HFFc6 (cell line): Measurements from ENCODE around the gene KDM8. TPM values are rescaled to one million over a fixed set of nuclear protein-coding genes. Genes with fewer than 3 reads are reported as not detected.
A peak's percentile ranks its signal among the peaks of the same experiment; 100 is the strongest.

ENCODE experiments used
- DNase-seq: peaks from one replicate; pipeline ENCODE4 v3.0.0-alpha.2; 2018
- H3K27ac Mint-ChIP-seq: 2 replicates; pipeline ENCODE4 v1.8.0; 2020; ENCODE audit warnings: mild to moderate bottlenecking, mixed read lengths
- H3K27me3 Mint-ChIP-seq: 2 replicates; pipeline ENCODE4 v1.8.0; 2021; ENCODE audit warnings: mild to moderate bottlenecking, moderate library complexity, mixed read lengths; ENCODE audit not compliant: insufficient read depth
- H3K36me3 Mint-ChIP-seq: 2 replicates; pipeline ENCODE4 v1.8.0; 2021; ENCODE audit warnings: low read depth, mixed read lengths
- H3K4me1 Mint-ChIP-seq: 2 replicates; pipeline ENCODE4 v1.8.0; 2020; ENCODE audit warnings: low read depth, mixed read lengths
- H3K4me3 Mint-ChIP-seq: 2 replicates; pipeline ENCODE4 v1.8.0; 2020; ENCODE audit warnings: mild to moderate bottlenecking, moderate library complexity, mixed read lengths
- H3K9me3 Mint-ChIP-seq: 2 replicates; pipeline ENCODE4 v1.8.0; 2020; ENCODE audit warnings: mild to moderate bottlenecking, mixed read lengths
- total RNA-seq, 6 experiments: library from RNA; stranded (reverse); fragmentation: NEBNext Ultra II Directional; extraction: Animal tissue kit (Norgen Biotek cat#: 25700); gene quantifications; 2 replicates in 1 of 6; 3 replicates in 5 of 6; pipeline ENCODE4 v1.2.3, GENCODE V29; 2021
- TF ChIP-seq, protein P1 (sequence below): fragments of 200-600 bp; sonication (generic); IDR thresholded peaks from 2 replicates; pipeline ENCODE4 v1.5.0; 2021; ENCODE audit warnings: antibody characterized with exemption, mild to moderate bottlenecking

Gene KDM8
- total RNA-seq, 6 experiments from 2014 or later: 4.1 to 5.8 (median 4.9) TPM

DNA sequence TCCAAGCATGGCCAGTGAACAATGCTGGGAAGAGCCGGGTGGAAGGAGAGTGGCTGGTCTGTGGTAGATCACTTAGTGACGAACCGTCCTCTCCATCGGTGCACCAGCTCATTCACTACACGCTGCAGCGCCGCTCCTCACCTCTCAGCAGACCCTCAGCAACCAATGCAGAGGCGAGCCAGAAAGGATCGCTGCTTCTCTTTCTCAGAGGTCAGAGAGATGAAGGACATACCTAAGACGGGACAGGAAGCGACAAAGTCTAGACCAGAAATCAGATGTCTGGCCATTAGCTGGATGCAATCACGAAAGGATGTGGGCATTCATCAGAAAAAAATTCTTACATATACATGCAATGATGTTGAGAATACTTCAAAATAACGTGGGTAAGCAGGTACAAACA, 38.3 kb downstream of the KDM8 start:
- Mint-ChIP-seq H3K4me3 (peak overlapping the region; percentile 31), H3K9me3 (no peaks in the 10 kb centered on the region), H3K27ac (peak overlapping the region; percentile 81), H3K27me3 (peaks cover 1% of the 10 kb centered on the region; the same call in 1 of the 2 replicates), H3K36me3 (no peaks in the 10 kb centered on the region; the same call in 1 of the 2 replicates), H3K4me1 (peaks cover 89% of the 10 kb centered on the region)
- TF ChIP-seq, protein P1, sequence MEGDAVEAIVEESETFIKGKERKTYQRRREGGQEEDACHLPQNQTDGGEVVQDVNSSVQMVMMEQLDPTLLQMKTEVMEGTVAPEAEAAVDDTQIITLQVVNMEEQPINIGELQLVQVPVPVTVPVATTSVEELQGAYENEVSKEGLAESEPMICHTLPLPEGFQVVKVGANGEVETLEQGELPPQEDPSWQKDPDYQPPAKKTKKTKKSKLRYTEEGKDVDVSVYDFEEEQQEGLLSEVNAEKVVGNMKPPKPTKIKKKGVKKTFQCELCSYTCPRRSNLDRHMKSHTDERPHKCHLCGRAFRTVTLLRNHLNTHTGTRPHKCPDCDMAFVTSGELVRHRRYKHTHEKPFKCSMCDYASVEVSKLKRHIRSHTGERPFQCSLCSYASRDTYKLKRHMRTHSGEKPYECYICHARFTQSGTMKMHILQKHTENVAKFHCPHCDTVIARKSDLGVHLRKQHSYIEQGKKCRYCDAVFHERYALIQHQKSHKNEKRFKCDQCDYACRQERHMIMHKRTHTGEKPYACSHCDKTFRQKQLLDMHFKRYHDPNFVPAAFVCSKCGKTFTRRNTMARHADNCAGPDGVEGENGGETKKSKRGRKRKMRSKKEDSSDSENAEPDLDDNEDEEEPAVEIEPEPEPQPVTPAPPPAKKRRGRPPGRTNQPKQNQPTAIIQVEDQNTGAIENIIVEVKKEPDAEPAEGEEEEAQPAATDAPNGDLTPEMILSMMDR: no peak
- DNase-seq: no peak

DNA sequence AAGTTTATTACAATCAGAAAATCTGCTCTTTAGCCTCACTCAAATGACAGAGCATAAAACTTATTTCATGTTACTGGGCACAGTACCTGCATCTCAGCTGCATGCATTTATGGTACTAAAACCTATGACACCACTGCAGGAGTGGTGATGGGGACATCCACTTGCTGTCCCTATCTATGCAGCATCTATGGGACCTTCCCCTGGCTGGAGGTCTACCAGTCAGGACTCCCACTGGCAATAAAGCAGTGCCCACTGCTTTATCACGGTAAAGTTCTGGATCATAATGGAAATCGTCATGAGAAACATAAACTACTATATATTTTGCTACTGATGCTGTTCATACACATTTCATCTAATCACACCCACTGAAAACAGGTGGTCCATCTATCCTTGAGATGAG, 39.1 kb downstream of the KDM8 start:
- H3K4me1 Mint-ChIP-seq: peaks cover 89% of the 10 kb centered on the region
- no peaks in the 10 kb centered on the region; the same call in 1 of the 2 replicates for H3K36me3 Mint-ChIP-seq
- peak overlapping the region; percentile 76 for H3K4me3 Mint-ChIP-seq
- H3K9me3 Mint-ChIP-seq: no peaks in the 10 kb centered on the region
- H3K27me3 Mint-ChIP-seq: peaks cover 1% of the 10 kb centered on the region; the same call in 1 of the 2 replicates
- DNase-seq: no peak
- peak overlapping the region; percentile 81 for H3K27ac Mint-ChIP-seq
- TF ChIP-seq, protein P1: no peak

DNA sequence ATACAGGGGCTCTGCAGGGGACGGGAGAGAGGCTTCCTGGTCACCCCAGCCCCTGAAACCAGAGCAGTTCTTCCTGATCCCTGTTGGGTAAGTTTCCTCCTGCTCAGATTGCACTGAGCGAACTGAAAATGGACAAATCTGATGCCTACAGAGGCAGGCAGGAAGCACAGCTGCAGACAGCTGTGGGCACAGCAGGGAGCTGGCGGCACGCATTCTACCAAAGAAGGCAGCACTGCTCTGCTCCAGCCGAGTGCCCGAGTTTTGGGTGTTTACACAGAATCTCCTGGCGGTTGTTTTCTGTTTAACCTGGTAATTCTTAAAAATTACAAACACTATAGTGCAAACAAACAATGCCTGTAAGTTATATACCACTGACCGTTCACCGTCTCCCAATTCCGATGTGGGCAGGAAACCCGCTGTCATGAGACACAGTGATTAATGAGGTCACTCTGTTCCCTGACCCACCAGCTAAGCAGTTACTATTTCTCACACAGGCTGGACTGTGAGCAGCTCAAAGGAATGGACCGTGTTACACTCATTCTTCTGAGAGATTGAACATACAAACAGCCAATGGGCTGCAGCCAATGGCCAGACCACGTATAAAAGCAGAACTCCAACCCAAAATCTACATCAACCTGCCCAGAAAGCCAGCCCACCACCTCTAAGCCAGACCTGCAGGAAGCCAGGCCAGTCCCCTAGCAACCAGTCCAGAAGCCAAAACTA, 39.7 kb downstream of the KDM8 start:
- peak overlapping the region; percentile 81 for H3K27ac Mint-ChIP-seq

GRCh38 chr16:27243725-27244362, 40.5 kb downstream of the KDM8 start:
- Mint-ChIP-seq H3K27me3 (peaks cover 3% of the 10 kb centered on the region; the same call in 1 of the 2 replicates), H3K36me3 (no peaks in the 10 kb centered on the region; the same call in 1 of the 2 replicates), H3K27ac (peak overlapping the region; percentile 81), H3K4me1 (peaks cover 89% of the 10 kb centered on the region), H3K9me3 (no peaks in the 10 kb centered on the region), H3K4me3 (peak overlapping the region; percentile 28; the same call in 1 of the 2 replicates)
- no peak for DNase-seq
- TF ChIP-seq, protein P1: no peak

More for the DNA sequence above, 39.7 kb downstream of the KDM8 start:
- TF ChIP-seq, protein P1: peak; percentile 26
- Mint-ChIP-seq H3K36me3 (no peaks in the 10 kb centered on the region; the same call in 1 of the 2 replicates), H3K27me3 (peaks cover 1% of the 10 kb centered on the region; the same call in 1 of the 2 replicates), H3K4me1 (peaks cover 89% of the 10 kb centered on the region), H3K4me3 (peak overlapping the region; percentile 76), H3K9me3 (no peaks in the 10 kb centered on the region)
- DNase-seq: peak; percentile 92

GRCh38 chr16:27244363-27244755, 41.0 kb downstream of the KDM8 start:
- TF ChIP-seq, protein P1: no peak
- peaks cover 3% of the 10 kb centered on the region; the same call in 1 of the 2 replicates for H3K27me3 Mint-ChIP-seq
- no peaks in the 10 kb centered on the region; the same call in 1 of the 2 replicates for H3K36me3 Mint-ChIP-seq
- DNase-seq: no peak
- peaks cover 94% of the 10 kb centered on the region for H3K4me1 Mint-ChIP-seq
- H3K27ac Mint-ChIP-seq: peak overlapping the region; percentile 81
- H3K9me3 Mint-ChIP-seq: no peaks in the 10 kb centered on the region
- no peak overlapping the region for H3K4me3 Mint-ChIP-seq
